Tibial nerve (tissue), 4 donors: Measurements from ENCODE around the gene KMO.

Source experiments
- EP300 ChIP-seq, 2 donors: sonication (generic); formaldehyde crosslinking; IDR thresholded peaks; one replicate each; pipeline ENCODE4 v1.6.1; 2017; ENCODE audit warnings: antibody characterized with exemption in 2 of 2, mild to moderate bottlenecking in 1 of 2
- POLR2A ChIP-seq, 2 donors: fragments of 450-650 bp; IDR thresholded peaks; one replicate each; pipeline ENCODE4 v1.6.1; 2017; ENCODE audit warnings: antibody characterized with exemption in 2 of 2, mild to moderate bottlenecking in 2 of 2, moderate library complexity in 2 of 2
- TF ChIP-seq, protein P1 (sequence below), 5 experiments: fragments of 200-600 bp in 3 of 5; fragments of 450-650 bp in 2 of 5; sonication (generic) in 3 of 5; IDR thresholded peaks; one replicate each; pipeline ENCODE4 v1.5.1; 2016 to 2019; ENCODE audit warnings: antibody characterized with exemption in 5 of 5, mild to moderate bottlenecking in 3 of 5, moderate library complexity in 2 of 5

- TF ChIP-seq, protein P1, sequence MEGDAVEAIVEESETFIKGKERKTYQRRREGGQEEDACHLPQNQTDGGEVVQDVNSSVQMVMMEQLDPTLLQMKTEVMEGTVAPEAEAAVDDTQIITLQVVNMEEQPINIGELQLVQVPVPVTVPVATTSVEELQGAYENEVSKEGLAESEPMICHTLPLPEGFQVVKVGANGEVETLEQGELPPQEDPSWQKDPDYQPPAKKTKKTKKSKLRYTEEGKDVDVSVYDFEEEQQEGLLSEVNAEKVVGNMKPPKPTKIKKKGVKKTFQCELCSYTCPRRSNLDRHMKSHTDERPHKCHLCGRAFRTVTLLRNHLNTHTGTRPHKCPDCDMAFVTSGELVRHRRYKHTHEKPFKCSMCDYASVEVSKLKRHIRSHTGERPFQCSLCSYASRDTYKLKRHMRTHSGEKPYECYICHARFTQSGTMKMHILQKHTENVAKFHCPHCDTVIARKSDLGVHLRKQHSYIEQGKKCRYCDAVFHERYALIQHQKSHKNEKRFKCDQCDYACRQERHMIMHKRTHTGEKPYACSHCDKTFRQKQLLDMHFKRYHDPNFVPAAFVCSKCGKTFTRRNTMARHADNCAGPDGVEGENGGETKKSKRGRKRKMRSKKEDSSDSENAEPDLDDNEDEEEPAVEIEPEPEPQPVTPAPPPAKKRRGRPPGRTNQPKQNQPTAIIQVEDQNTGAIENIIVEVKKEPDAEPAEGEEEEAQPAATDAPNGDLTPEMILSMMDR (IDR thresholded peaks at IDR 0.05), result no peak
- TF ChIP-seq POLR2A (IDR thresholded peaks at IDR 0.05) (no peak), EP300 (IDR thresholded peaks at IDR 0.05) (no peak)
Measured at GRCh38 chr1:241614144-241614543, 82.0 kb downstream of the KMO start.
